ENCODE data around the gene MORC1.

Gene MORC1, protein sequence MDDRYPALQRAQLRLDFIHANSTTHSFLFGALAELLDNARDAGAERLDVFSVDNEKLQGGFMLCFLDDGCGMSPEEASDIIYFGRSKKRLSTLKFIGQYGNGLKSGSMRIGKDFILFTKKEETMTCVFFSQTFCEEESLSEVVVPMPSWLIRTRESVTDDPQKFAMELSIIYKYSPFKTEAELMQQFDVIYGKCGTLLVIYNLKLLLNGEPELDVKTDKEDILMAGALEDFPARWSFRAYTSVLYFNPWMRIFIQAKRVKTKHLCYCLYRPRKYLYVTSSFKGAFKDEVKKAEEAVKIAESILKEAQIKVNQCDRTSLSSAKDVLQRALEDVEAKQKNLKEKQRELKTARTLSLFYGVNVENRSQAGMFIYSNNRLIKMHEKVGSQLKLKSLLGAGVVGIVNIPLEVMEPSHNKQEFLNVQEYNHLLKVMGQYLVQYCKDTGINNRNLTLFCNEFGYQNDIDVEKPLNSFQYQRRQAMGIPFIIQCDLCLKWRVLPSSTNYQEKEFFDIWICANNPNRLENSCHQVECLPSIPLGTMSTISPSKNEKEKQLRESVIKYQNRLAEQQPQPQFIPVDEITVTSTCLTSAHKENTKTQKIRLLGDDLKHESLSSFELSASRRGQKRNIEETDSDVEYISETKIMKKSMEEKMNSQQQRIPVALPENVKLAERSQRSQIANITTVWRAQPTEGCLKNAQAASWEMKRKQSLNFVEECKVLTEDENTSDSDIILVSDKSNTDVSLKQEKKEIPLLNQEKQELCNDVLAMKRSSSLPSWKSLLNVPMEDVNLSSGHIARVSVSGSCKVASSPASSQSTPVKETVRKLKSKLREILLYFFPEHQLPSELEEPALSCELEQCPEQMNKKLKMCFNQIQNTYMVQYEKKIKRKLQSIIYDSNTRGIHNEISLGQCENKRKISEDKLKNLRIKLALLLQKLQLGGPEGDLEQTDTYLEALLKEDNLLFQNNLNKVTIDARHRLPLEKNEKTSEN

DNA sequence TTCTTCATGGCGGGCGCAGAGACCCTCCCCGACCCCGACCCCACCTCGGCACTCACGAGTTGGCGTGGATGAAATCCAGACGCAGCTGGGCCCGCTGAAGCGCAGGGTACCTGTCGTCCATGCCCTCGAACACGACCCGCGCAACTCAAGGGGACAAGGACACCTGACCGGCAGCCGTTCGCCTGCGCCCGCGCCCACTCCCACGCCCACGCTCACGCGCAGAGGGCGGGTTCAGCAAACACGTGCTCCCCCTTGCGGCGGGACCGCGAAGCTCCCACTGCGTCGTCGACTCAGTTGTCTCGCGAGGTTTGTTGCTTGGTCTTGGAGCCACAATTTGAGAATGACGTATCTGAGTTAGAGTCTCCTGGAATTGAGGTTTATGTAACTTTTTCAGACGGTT lies at the start of gene MORC1:
MORC1 (minus strand) TSS at position 196 of the 400 bp plus-strand sequence; CDS start at position 121, 75 bp downstream.
- Histone ChIP-seq H3K9me3 (ENCODE audit: insufficient read depth, low read length, severe bottlenecking) (no peaks in the 10 kb centered on the region), H3K4me3 (ENCODE audit: low read depth in 1 of 2, low read length in 2 of 2) (no peak within 1 kb of the TSS), H4K20me1 (ENCODE audit: insufficient read depth, low read length) (no peaks in the 10 kb centered on the region), H3K27ac (ENCODE audit: low read length) (no peak within 1 kb of the TSS), H3K27me3 (ENCODE audit: insufficient read depth, low read length, poor library complexity) (no peaks in the 10 kb centered on the region), H3K79me2 (ENCODE audit: insufficient read depth, low read length) (no peaks in the 10 kb centered on the region), H3K4me1 (ENCODE audit: insufficient read depth, low read length) (no peaks in the 10 kb centered on the region), H3K4me2 (ENCODE audit: insufficient read depth, low read length) (no peak within 1 kb of the TSS), H3K36me3 (ENCODE audit: insufficient read depth, low read length) (no peaks in the 10 kb centered on the region), H3K9ac (ENCODE audit: low read depth, low read length) (no peak within 1 kb of the TSS), H2AFZ (ENCODE audit: low read depth, low read length) (no peak within 1 kb of the TSS)
- no peak for TF ChIP-seq EZH2 (IDR thresholded peaks at IDR 0.05; ENCODE audit: borderline replicate concordance, low read depth, low read length, severe bottlenecking)
- TF ChIP-seq, protein P1, sequence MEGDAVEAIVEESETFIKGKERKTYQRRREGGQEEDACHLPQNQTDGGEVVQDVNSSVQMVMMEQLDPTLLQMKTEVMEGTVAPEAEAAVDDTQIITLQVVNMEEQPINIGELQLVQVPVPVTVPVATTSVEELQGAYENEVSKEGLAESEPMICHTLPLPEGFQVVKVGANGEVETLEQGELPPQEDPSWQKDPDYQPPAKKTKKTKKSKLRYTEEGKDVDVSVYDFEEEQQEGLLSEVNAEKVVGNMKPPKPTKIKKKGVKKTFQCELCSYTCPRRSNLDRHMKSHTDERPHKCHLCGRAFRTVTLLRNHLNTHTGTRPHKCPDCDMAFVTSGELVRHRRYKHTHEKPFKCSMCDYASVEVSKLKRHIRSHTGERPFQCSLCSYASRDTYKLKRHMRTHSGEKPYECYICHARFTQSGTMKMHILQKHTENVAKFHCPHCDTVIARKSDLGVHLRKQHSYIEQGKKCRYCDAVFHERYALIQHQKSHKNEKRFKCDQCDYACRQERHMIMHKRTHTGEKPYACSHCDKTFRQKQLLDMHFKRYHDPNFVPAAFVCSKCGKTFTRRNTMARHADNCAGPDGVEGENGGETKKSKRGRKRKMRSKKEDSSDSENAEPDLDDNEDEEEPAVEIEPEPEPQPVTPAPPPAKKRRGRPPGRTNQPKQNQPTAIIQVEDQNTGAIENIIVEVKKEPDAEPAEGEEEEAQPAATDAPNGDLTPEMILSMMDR (IDR thresholded peaks at IDR 0.05; ENCODE audit: borderline replicate concordance, extremely low read depth, low read length, poor library complexity, severe bottlenecking) = no peak
- ATAC-seq (ENCODE audit: insufficient read depth, low read depth) (no peak), DNase-seq (no peak)

DNA sequence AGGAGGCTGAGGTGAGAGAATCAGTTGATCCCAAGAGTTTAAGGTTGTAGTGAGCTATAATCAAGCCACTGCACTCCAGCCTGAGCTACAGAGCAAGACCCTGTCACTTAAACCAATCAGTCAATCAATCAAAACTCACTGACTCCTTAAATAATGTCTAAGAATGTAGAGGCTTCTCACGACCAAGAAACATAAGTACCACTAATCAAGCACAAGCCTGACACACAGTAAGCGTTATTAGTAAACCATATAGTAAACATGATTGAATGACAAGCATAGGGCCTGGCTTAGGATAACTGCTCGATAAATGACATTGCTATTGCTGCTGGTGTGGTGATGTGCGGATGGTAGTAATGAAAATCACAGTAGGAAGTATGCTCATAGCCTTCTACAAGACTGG lies 48.0 kb upstream of the MORC1 start:
- Histone ChIP-seq H4K20me1 (ENCODE audit: insufficient read depth, low read length) (no peaks in the 10 kb centered on the region), H3K79me2 (ENCODE audit: insufficient read depth, low read length) (no peaks in the 10 kb centered on the region), H3K27ac (ENCODE audit: low read length) (no peak overlapping the region), H3K27me3 (ENCODE audit: insufficient read depth, low read length, poor library complexity) (no peaks in the 10 kb centered on the region), H3K4me3 (ENCODE audit: low read depth in 1 of 2, low read length in 2 of 2) (no peak overlapping the region), H3K9me3 (ENCODE audit: insufficient read depth, low read length, severe bottlenecking) (no peaks in the 10 kb centered on the region), H3K4me1 (ENCODE audit: insufficient read depth, low read length) (no peaks in the 10 kb centered on the region), H3K9ac (ENCODE audit: low read depth, low read length) (no peak overlapping the region), H3K36me3 (ENCODE audit: insufficient read depth, low read length) (no peaks in the 10 kb centered on the region), H2AFZ (ENCODE audit: low read depth, low read length) (no peak overlapping the region), H3K4me2 (ENCODE audit: insufficient read depth, low read length) (no peak overlapping the region)
- no peak for ATAC-seq (ENCODE audit: insufficient read depth, low read depth)
- no peak for DNase-seq
- TF ChIP-seq, protein P1 (IDR thresholded peaks at IDR 0.05; ENCODE audit: borderline replicate concordance, extremely low read depth, low read length, poor library complexity, severe bottlenecking) = no peak
- TF ChIP-seq EZH2 (IDR thresholded peaks at IDR 0.05; ENCODE audit: borderline replicate concordance, low read depth, low read length, severe bottlenecking) = no peak

DNA sequence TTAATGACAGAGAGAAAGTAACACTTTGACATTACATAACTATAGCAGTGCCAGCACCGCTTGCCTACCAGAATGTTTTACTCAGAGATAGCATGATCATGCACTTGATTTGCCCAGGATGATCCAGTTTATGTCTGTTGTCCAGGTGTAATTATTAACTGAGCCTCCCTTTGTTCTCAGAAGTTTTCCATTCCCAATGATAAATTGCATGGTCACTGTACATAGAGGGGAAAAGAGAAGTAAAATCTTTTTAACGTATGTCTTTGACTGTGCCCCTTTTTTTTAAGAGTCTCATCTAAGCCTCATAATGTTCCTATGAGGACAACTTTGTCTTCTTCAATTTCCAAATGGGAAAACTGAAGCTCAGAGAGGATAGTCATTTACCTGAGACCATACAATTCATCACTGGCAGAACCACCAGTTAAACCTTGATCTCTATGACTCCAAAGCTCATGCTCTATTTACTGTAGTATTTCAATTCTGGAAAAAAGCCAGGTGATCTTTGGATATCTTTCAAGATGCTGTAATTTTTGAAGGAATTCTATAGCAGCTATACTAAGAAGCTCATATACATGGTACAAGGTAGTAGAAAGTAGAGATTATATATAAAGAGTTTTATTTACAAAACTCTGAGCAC lies 43.7 kb upstream of the MORC1 start:
- Histone ChIP-seq H2AFZ (ENCODE audit: low read depth, low read length) (no peak overlapping the region), H3K4me1 (ENCODE audit: insufficient read depth, low read length) (no peaks in the 10 kb centered on the region), H3K36me3 (ENCODE audit: insufficient read depth, low read length) (no peaks in the 10 kb centered on the region), H3K9ac (ENCODE audit: low read depth, low read length) (no peak overlapping the region), H3K4me2 (ENCODE audit: insufficient read depth, low read length) (no peak overlapping the region), H3K79me2 (ENCODE audit: insufficient read depth, low read length) (no peaks in the 10 kb centered on the region), H3K9me3 (ENCODE audit: insufficient read depth, low read length, severe bottlenecking) (no peaks in the 10 kb centered on the region), H3K27me3 (ENCODE audit: insufficient read depth, low read length, poor library complexity) (no peaks in the 10 kb centered on the region), H3K4me3 (ENCODE audit: low read depth in 1 of 2, low read length in 2 of 2) (no peak overlapping the region), H3K27ac (ENCODE audit: low read length) (no peak overlapping the region), H4K20me1 (ENCODE audit: insufficient read depth, low read length) (no peaks in the 10 kb centered on the region)
- TF ChIP-seq EZH2 (IDR thresholded peaks at IDR 0.05; ENCODE audit: borderline replicate concordance, low read depth, low read length, severe bottlenecking) = no peak
- TF ChIP-seq, protein P1 (IDR thresholded peaks at IDR 0.05; ENCODE audit: borderline replicate concordance, extremely low read depth, low read length, poor library complexity, severe bottlenecking) = no peak
- no peak for ATAC-seq (ENCODE audit: insufficient read depth, low read depth)
- DNase-seq = no peak

Data from DND-41 (cell line).